GM20000 (cell line): ENCODE results near the gene TEX10.

Experiments used
- DNase-seq: peaks from one replicate; pipeline ENCODE4 v3.0.0; 2012; ENCODE audit warnings: low spot score
- TF ChIP-seq, protein P1 (sequence below): IDR thresholded peaks from 2 replicates; pipeline ENCODE4 v1.5.1; 2012; ENCODE audit warnings: mild to moderate bottlenecking, control low read depth; ENCODE audit errors: extremely low read depth, missing control alignments

TEX10 gene

DNA sequence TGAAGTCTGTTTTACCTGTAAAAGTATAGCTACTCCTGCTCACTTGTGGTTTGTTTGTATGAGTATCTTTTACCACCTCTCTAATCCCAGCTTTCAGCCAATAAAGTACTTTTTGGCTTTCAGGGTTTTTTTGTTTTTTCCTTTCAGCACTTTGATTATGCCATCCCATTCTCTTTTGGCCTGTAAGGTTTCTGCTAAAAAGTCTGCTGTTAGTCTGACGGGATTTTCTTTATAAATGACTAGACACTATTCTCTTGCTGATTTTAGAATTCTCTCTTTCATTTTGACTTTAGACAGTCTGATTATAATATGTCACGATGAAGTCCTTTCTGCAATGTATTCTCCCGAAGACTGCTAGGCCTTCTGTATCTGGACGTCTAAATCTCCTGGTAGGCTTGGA, 37.2 kb downstream of the TEX10 start:
- TF ChIP-seq, protein P1, sequence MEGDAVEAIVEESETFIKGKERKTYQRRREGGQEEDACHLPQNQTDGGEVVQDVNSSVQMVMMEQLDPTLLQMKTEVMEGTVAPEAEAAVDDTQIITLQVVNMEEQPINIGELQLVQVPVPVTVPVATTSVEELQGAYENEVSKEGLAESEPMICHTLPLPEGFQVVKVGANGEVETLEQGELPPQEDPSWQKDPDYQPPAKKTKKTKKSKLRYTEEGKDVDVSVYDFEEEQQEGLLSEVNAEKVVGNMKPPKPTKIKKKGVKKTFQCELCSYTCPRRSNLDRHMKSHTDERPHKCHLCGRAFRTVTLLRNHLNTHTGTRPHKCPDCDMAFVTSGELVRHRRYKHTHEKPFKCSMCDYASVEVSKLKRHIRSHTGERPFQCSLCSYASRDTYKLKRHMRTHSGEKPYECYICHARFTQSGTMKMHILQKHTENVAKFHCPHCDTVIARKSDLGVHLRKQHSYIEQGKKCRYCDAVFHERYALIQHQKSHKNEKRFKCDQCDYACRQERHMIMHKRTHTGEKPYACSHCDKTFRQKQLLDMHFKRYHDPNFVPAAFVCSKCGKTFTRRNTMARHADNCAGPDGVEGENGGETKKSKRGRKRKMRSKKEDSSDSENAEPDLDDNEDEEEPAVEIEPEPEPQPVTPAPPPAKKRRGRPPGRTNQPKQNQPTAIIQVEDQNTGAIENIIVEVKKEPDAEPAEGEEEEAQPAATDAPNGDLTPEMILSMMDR, result no peak
- DNase-seq, result no peak

DNA sequence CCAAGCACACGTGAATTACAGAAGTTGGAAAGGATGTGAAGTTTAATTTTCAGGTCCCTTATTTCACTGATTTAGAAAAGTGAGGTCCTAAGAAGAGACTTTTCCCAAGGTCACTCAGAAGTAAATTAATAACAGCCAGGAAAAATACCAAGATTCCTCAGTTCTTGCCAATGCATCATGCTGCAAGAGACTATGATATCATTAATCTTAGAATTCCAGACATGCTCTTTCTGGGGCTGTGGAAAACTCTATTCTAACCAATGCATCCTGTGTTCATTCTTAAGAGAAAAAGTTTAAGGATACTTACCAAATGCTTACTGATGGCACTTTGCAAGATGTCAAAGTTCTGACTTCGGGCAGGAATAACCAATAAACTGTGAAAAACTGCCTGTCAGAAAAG, 42.8 kb downstream of the TEX10 start:
- no peak for DNase-seq
- TF ChIP-seq, protein P1, result no peak

DNA sequence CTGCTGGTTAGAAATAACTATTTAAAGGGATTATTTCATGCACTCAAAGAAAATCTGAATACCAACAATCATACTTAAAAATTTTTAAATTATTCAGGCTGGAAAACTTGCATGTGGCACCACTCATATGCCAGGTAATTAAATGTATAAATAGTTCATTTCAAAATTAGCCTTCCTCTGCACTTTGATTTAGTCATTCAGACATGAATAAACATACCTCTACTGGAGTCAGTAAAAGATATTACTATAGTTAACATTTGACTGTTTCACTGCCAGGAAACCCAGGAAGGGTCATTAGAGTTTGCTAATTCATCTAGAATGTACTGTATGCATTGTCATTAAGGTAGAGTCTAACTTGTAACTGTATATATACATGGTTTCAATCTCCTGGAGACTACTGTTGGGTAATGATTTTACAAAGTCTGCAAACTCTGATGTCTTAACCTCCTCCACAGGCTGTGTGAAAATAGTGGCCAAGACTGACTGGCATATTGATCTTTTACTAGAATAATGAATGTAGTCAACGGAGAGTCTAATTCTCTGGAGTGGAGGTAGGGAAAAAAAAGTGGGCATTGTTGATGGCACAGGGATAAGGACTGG, 43.7 kb downstream of the TEX10 start:
- TF ChIP-seq, protein P1, result no peak

GRCh38 chr9:100307080-100307479, 45.7 kb downstream of the TEX10 start:
- DNase-seq, result no peak
- TF ChIP-seq, protein P1, result no peak

More for the DNA sequence above, 43.7 kb downstream of the TEX10 start:
- DNase-seq, result no peak

DNA sequence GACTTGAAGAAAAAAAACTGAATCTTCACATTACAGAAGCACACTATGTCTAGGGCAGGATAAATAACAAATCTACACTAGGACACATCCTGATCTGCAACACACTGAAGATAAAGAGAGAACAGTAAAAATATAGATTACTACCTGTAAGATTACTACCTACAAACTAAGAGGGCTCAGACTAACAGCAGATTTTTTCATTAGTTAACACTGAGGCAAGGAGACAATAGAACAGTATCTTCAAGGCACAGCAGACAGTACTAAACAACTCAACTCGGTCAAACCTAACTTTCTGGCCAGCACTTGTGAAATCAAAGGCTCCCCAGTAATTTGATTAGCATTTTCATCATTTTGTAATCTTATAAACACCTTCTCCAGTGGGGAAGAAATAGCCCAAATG, 46.5 kb downstream of the TEX10 start:
- TF ChIP-seq, protein P1, result no peak
- no peak for DNase-seq

DNA sequence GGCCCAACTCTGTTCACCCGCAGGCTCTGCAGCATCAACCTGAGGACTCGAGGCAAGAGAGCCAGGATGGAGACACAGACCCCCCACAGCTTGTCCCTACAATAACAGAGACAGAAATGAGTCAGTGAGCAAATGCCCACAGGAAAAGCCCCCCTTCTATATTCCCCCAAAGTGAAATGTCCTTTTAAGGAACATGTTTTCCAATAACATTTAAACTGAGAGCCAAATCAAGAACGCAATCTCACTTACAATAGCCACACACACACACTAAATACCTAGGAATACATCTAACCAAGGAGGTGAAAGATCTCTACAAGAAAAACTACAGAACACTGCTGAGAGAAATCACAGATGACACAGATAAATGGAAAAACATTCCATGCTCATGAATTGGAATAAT, 49.0 kb downstream of the TEX10 start:
- no peak for DNase-seq
- TF ChIP-seq, protein P1, result no peak

GRCh38 chr9:100298378-100298777, 54.4 kb downstream of the TEX10 start:
- TF ChIP-seq, protein P1, result no peak
- DNase-seq, result no peak
